Hepatocyte (in vitro differentiated cells): ENCODE measurements around the gene HOXA1.

Source experiments
- CTCF ChIP-seq: fragments of 200-600 bp; sonication (generic); IDR thresholded peaks from 2 replicates; pipeline ENCODE4 v1.5.1; 2016; ENCODE audit warnings: antibody characterized with exemption, mild to moderate bottlenecking; ENCODE audit not compliant: poor library complexity
- EZH2 ChIP-seq: fragments of 200-600 bp; sonication (generic); IDR thresholded peaks from 2 replicates; pipeline ENCODE4 v1.6.1; 2016; ENCODE audit warnings: antibody characterized with exemption, mild to moderate bottlenecking, borderline replicate concordance
- EZH2phosphoT487 ChIP-seq: fragments of 200-600 bp; sonication (generic); IDR thresholded peaks from one replicate; pipeline ENCODE4 v1.6.1; 2018; ENCODE audit warnings: antibody characterized with exemption, mild to moderate bottlenecking, low read depth, moderate library complexity; ENCODE audit not compliant: unreplicated experiment, severe bottlenecking

- no peak for TF ChIP-seq CTCF
- no peak for TF ChIP-seq EZH2
- no peak for TF ChIP-seq EZH2phosphoT487
These were observed 23.7 kb upstream of the HOXA1 start for GRCh38 chr7:27119412-27119911.
